Measurements from ENCODE around the gene LMTK3.

The LMTK3 gene

DNA sequence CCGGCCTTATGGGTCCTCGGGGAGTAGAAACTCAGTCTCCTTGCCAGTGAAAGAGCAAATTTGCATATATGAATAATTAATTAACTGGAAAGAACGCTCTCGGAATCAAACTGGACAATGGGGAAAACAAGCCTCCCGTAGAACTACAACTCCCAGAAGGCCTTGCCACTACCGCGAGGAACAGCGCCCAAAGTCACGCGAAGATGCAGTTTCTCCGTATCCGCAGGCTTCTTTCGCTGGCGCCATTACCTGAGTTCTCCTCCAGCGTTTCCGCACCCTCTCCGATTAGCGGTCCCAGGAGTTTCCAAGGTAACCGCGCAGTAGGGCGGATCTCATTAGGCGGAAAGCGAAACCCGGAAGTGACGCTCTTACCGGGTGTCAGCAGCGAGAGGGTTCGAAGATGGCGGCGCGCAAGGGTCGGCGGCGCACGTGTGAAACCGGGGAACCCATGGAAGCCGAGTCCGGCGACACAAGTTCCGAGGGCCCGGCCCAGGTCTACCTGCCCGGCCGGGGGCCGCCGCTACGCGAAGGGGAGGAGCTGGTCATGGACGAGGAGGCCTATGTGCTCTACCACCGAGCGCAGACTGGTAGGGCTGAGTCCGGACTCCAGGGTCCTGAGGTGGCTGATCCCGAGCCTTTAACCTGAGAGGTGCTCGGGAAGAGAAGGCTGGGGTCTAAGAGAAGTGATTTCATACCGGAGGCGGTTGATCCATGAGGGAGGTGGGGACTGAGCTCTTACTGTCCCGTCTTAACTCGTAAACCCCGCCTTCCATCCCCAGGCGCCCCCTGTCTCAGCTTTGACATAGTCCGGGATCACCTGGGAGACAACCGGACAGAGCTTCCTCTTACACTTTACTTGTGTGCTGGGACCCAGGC is 65.8 kb downstream of the LMTK3 start, which contains the start of gene GRWD1:
TSS of gene GRWD1 (plus strand) at position 378 of the 876 bp plus-strand sequence. CDS start at position 401, 23 bp downstream.
- DNase-seq (ENCODE audit: low read depth, low spot score), result peak; percentile 91

DNA sequence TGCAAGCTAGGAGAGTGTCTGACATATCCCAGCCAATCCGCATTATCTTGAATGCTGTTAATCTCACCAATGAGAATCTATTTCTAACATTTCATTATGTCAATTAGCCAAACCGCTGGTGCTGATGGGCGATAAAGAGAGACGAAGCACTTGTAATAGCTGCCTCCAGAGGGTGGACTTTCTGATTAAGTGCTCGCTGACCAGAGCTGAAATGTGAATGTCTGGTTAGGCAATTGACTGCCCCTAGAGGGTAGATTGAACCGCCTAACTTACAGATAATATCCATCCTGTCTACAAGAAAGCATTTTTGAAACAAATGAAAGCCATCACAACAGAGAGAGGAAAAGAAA is 66.4 kb downstream of the LMTK3 start:
- no peak for DNase-seq (ENCODE audit: low read depth, low spot score)

DNA sequence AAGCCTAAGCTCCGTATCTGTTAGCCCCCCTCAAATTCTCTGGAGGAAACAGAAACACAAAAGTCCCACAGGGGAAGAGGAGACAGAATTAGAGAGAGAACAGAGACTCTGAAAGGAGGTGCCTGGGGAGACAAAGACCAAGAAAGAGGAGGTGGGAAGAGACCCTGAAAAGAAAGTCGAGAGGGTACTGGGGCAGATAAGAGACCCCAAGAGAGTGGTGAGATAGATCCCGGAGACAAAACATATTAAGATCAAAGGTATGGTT is 66.8 kb downstream of the LMTK3 start:
- DNase-seq (ENCODE audit: low read depth, low spot score), result no peak

DNA sequence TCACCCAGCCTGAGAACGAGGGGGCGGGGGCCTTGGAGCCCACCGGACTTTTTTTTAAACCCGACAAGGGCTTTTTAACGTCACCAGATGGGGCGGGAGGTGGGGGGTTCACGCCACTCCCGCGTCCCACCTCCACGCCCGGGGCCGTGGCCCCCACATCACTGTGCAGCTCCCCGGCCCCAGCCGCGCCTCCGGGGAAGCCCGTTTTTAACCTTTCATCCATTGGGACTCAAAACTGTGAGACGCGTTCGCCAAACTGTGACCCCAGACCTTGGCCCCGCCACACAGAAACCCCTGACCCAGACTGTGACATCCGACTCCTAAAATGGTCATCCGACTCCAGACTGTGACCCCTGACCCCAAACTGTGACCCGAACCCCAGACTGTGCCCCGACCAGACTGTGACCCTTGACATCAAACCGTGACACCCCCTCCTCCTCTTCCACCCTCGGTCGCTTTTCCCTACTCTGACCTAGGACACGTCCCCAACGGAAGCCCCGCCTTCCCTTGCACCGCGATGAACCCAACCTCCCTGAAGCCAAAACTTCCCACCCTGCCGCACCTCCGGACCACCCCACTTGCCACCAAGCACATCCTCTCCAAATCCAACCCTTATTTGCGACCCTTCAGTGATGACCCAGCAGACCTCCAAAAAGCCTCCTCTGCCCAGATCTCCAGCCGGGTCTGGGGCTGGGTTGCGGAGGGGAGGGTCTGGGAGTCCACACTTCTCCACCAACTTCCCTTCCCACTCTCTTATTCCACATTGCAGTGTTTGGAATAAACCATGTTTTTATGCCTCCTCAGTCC is 67.3 kb downstream of the LMTK3 start:
- DNase-seq (ENCODE audit: low read depth, low spot score), result no peak

DNA sequence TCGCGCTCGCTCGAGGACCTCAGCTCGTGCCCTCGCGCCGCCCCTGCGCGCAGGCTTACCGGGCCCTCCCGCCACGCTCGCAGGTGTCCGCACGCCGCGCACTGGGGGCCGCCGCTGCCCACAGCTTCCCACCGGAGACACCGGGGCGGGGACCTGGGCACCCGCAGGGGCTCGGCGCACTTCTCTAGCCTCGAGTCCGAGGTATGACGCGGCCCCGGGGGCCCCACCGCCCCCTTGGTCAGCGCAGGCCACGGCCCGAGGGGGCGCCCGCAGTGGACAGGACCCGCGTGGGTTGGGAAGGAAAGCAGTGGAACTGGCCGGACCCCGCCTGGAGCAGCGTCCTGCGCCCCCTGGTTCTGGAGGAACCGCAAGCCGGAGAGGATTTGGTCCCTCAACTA is 67.9 kb downstream of the LMTK3 start:
- no peak for DNase-seq (ENCODE audit: low read depth, low spot score)

DNA sequence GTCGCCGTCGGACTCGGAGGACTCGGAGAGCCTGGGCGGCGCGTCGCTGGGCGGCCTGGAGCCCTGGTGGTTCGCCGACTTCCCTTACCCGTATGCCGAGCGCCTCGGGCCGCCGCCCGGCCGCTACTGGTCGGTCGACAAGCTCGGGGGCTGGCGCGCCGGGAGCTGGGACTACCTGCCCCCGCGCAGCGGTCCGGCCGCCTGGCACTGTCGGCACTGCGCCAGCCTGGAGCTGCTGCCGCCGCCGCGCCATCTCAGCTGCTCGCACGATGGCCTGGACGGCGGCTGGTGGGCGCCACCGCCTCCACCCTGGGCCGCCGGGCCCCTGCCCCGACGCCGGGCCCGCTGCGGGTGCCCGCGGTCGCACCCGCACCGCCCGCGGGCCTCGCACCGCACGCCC is 68.4 kb downstream of the LMTK3 start:
- DNase-seq (ENCODE audit: low read depth, low spot score), result no peak

DNA sequence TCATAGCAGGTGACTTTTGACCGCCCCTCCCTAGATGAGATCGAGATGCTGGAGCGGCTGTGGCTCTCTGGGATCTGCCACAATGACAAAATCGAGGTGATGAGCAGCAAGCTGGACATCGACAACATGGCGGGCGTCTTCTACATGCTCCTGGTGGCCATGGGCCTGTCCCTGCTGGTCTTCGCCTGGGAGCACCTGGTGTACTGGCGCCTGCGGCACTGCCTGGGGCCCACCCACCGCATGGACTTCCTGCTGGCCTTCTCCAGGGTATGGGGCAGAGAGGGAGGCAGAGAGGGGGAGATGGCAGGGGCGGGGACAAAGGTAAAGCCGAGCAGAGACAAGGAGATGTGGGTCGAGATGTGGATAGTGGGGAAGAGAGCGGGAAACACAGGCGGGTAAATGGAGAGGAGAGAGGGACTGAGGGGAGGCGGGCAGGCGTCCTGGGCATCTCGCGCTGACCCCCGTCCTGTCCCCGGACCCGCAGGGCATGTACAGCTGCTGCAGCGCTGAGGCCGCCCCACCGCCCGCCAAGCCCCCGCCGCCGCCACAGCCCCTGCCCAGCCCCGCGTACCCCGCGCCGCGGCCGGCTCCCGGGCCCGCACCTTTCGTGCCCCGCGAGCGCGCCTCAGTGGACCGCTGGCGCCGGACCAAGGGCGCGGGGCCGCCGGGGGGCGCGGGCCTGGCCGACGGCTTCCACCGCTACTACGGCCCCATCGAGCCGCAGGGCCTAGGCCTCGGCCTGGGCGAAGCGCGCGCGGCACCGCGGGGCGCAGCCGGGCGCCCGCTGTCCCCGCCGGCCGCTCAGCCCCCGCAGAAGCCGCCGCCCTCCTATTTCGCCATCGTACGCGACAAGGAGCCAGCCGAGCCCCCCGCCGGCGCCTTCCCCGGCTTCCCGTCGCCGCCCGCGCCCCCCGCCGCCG is 69.3 kb downstream of the LMTK3 start:
- DNase-seq (ENCODE audit: low read depth, low spot score), result no peak

DNA sequence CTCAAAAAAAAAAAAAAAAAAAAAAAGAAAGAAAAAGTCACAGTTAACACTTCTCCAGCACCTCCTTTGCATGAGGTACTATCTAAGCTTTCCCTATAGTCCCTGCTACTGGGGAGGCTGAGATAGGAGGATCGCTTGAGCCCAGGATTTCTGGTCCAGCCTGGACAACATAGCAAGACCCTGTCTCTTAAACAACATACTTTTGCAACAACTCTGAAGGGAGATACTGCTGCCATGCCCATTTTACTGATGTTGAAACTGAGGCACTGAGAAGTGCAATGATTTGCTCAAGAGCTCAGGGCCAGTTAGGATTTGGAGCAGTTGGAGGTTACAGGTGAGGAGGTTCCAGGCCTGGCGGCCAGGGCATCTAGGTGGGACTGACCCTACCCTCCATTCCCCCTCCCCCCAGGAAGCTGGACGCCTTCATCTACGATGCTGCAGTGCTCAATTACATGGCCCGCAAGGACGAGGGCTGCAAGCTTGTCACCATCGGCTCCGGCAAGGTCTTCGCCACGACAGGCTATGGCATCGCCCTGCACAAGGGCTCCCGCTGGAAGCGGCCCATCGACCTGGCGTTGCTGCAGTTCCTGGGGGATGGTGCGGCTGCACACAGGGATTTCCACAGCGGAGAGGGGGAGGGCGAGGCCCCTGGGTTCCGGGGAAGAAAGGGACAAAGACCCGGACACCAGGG is 70.1 kb downstream of the LMTK3 start:
- DNase-seq (ENCODE audit: low read depth, low spot score), result no peak

DNA sequence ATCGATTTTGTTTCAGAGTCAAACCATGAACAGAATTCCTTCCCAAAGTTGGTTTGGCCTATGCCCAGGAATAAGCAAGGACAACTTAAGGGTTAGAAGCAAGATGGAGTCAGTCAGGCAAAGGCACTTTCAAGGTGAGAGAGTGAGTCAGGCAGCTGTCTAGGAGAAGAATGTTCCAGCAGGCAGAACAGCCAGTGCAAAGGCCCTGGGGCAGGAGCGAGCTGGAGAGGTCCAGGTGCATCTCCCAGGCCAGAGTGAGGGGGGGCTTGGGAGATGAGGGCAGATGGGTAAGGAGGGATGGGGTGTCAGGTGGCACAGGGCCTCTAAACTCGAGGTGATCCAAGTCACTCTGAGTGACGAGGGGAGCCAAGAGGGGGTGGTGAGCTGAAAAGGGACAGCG is 75.0 kb downstream of the LMTK3 start:
- no peak for DNase-seq (ENCODE audit: low read depth, low spot score)
